Measurements from ENCODE around the gene TADA3. TPM values are rescaled to one million over a fixed set of nuclear protein-coding genes. Genes with fewer than 3 reads are reported as not detected.

The TADA3 gene
- total RNA-seq, 1 experiment from 2014 or later, result 49.0 TPM

GRCh38 chr3:9780458-9780812 lies 11.8 kb downstream of the TADA3 start:
- ATAC-seq, result no peak
- no peaks in the 10 kb centered on the region for H3K4me1 Mint-ChIP-seq
- H3K9me3 Mint-ChIP-seq, result no peaks in the 10 kb centered on the region
- H3K4me3 Mint-ChIP-seq, result no peak overlapping the region
- no peak overlapping the region for H3K27ac Mint-ChIP-seq
- H3K36me3 Mint-ChIP-seq, result peaks cover 36% of the 10 kb centered on the region
- CTCF ChIA-PET, result no interaction called here
- H3K27me3 Mint-ChIP-seq (ENCODE audit: low read depth), result peaks cover 21% of the 10 kb centered on the region
- POLR2A ChIA-PET, result interaction anchor here (1.0 kb wide), 1 partner anchor 31 kb away, joined by 3 read pairs; the partner anchor contains the start of gene OGG1
- DNase-seq (ENCODE audit: low spot score), result no peak
- TF ChIP-seq FOXP1 (CRISPR knock-in tag; IDR thresholded peaks at IDR 0.05; ENCODE audit: borderline replicate concordance) (no peak), ZNF416 (CRISPR knock-in tag; IDR thresholded peaks at IDR 0.05) (no peak)

GRCh38 chr3:9779721-9780457 lies 12.4 kb downstream of the TADA3 start:
- H3K4me3 Mint-ChIP-seq, result no peak overlapping the region
- TF ChIP-seq ZNF263 (CRISPR knock-in tag; IDR thresholded peaks at IDR 0.05; ENCODE audit: low read depth) (no peak), NR2C2 (CRISPR knock-in tag; IDR thresholded peaks at IDR 0.05) (no peak), SMAD4 (CRISPR knock-in tag; IDR thresholded peaks at IDR 0.05) (no peak), IRF1 (CRISPR knock-in tag; IDR thresholded peaks at IDR 0.05) (no peak), ATF6 (CRISPR knock-in tag; IDR thresholded peaks at IDR 0.05) (no peak), ZBTB43 (CRISPR knock-in tag; IDR thresholded peaks at IDR 0.05) (no peak), ZMAT4 (CRISPR knock-in tag; IDR thresholded peaks at IDR 0.05) (no peak), ZNF121 (CRISPR knock-in tag; IDR thresholded peaks at IDR 0.05) (no peak), ATF1 (CRISPR knock-in tag; IDR thresholded peaks at IDR 0.05) (no peak), CTCF (IDR thresholded peaks at IDR 0.05) (no peak), ELF4 (CRISPR knock-in tag; IDR thresholded peaks at IDR 0.05; ENCODE audit: low read depth) (no peak), FOXP4 (CRISPR knock-in tag; IDR thresholded peaks at IDR 0.05) (no peak), NR1H2 (CRISPR knock-in tag; IDR thresholded peaks at IDR 0.05) (no peak), ZNF396 (CRISPR knock-in tag; IDR thresholded peaks at IDR 0.05; ENCODE audit: borderline replicate concordance) (no peak), ETV6 (CRISPR knock-in tag; IDR thresholded peaks at IDR 0.05) (no peak), ZNF281 (CRISPR knock-in tag; IDR thresholded peaks at IDR 0.05) (no peak), EMX1 (CRISPR knock-in tag; IDR thresholded peaks at IDR 0.05) (no peak), ZBTB21 (CRISPR knock-in tag; IDR thresholded peaks at IDR 0.05; ENCODE audit: borderline replicate concordance) (no peak), USF1 (CRISPR knock-in tag; IDR thresholded peaks at IDR 0.05) (no peak)

More at GRCh38 chr3:9779721-9780457, 12.4 kb downstream of the TADA3 start:
- ATAC-seq (no peak), DNase-seq (ENCODE audit: low spot score) (no peak)
- H3K27ac Mint-ChIP-seq, result no peak overlapping the region
- H3K27me3 Mint-ChIP-seq (ENCODE audit: low read depth), result peaks cover 26% of the 10 kb centered on the region
- POLR2A ChIA-PET, result interaction anchor here (1.0 kb wide), 1 partner anchor 30 kb away, joined by 3 read pairs; the partner anchor contains the start of gene OGG1
- CTCF ChIA-PET, result no interaction called here
- no peaks in the 10 kb centered on the region for H3K4me1 Mint-ChIP-seq
- H3K9me3 Mint-ChIP-seq, result no peaks in the 10 kb centered on the region
- H3K36me3 Mint-ChIP-seq, result peaks cover 30% of the 10 kb centered on the region
